Keratinocyte (primary cell): ENCODE results near the gene RBM24.
"Not testable (repeated sequence)": the region's sequence is repeated elsewhere in the genome, so short reads cannot be mapped to it uniquely, and the experiment has no call there.

Experiments used
- EZH2 ChIP-seq: IDR thresholded peaks from one replicate; pipeline ENCODE4 v1.6.1; 2012; ENCODE audit warnings: inconsistent platforms, mild to moderate bottlenecking, low read length, moderate library complexity
- TF ChIP-seq, protein P1 (sequence below), 3 experiments: IDR thresholded peaks in 1 of 3; conservative IDR thresholded peaks in 1 of 3; optimal IDR thresholded peaks in 1 of 3; 2 replicates in 2 of 3; 3 replicates in 1 of 3; pipeline versions ENCODE3 to v1.5.1; 2011; ENCODE audit warnings: low read length in 3 of 3, mild to moderate bottlenecking in 3 of 3, moderate library complexity in 2 of 3, control low read depth in 1 of 3, inconsistent platforms in 1 of 3; ENCODE audit not compliant: insufficient read depth in 2 of 3; ENCODE audit errors: extremely low read depth in 1 of 3

DNA sequence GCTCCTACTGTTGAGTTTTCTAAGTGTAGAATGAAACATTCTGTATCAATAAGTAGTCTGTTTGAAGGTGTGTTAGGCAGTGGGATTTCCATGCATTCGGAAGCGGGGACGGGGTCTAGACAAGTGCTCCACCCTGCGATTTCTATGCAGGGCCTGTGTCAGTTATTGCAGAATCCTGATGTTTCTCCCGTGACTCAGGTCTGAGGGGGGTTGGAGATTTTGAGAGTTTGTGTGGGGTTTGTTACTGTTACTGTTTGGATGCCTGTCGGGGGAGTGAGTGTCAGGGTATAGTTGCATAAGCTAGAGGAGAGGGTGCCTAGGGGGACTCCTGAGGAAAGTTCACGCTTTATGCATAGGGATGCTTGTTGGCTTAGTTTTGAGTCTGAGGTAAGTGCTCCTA lies 39.1 kb downstream of the RBM24 start:
- TF ChIP-seq, protein P1, sequence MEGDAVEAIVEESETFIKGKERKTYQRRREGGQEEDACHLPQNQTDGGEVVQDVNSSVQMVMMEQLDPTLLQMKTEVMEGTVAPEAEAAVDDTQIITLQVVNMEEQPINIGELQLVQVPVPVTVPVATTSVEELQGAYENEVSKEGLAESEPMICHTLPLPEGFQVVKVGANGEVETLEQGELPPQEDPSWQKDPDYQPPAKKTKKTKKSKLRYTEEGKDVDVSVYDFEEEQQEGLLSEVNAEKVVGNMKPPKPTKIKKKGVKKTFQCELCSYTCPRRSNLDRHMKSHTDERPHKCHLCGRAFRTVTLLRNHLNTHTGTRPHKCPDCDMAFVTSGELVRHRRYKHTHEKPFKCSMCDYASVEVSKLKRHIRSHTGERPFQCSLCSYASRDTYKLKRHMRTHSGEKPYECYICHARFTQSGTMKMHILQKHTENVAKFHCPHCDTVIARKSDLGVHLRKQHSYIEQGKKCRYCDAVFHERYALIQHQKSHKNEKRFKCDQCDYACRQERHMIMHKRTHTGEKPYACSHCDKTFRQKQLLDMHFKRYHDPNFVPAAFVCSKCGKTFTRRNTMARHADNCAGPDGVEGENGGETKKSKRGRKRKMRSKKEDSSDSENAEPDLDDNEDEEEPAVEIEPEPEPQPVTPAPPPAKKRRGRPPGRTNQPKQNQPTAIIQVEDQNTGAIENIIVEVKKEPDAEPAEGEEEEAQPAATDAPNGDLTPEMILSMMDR (optimal IDR thresholded peaks at IDR 0.05 in 1 of 3, IDR thresholded peaks at IDR 0.05 in 1 of 3, conservative IDR thresholded peaks at IDR 0.05 in 1 of 3; ENCODE audit: extremely low read depth in 1 of 3, insufficient read depth in 2 of 3, low read length in 3 of 3), result not testable (repeated sequence)
- TF ChIP-seq EZH2, result not testable (repeated sequence)
